Measurements from ENCODE around the gene TSC2.
A peak's percentile ranks its signal among the peaks of the same experiment; 100 is the strongest.
"Not testable (repeated sequence)": the region's sequence is repeated elsewhere in the genome, so short reads cannot be mapped to it uniquely, and the experiment has no call there.

The TSC2 gene

DNA sequence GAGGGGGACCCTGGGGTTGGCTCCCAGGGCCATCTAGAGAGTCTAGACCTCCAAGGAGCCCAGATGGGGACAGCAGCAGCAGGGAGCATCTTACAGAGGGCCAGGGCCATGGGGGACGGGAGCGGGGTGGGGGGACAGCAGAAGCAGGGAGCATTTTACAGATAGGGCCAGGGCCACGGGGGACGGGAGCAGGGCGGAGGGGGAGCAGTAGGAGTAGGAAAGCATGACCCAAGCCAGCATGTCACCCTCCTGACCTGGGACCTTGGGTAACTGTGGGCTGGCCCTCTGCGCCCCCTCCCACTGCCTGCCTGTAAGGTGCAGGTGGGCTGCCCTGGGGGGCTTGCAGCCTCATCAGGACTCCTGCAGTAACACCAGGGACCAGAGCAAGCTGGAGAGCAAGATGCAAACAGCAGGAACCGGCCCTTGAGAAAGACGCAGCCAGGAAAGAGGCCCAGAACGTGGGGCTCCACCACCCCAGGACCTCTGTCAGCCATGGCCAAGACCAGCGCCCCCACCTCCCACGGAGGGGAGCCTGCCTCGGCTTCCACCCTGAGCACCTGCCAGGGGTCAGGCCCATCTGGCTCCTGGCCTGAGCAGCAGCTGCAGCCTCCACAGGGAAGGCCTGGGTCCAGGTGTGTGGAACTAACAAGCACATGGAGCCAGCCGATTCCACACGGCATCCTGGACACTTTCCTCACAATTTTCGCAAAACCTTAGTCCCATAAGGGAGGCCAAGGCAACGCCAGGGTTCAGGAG is 40.5 kb upstream of the TSC2 start:
- H3K4me3 ChIP-seq (ENCODE audit: low read length), result peak overlapping the region; percentile 86
- no peak for DNase-seq (ENCODE audit: low read depth)
- no peak for TF ChIP-seq CTCF (conservative IDR thresholded peaks at IDR 0.05; ENCODE audit: low read length)

DNA sequence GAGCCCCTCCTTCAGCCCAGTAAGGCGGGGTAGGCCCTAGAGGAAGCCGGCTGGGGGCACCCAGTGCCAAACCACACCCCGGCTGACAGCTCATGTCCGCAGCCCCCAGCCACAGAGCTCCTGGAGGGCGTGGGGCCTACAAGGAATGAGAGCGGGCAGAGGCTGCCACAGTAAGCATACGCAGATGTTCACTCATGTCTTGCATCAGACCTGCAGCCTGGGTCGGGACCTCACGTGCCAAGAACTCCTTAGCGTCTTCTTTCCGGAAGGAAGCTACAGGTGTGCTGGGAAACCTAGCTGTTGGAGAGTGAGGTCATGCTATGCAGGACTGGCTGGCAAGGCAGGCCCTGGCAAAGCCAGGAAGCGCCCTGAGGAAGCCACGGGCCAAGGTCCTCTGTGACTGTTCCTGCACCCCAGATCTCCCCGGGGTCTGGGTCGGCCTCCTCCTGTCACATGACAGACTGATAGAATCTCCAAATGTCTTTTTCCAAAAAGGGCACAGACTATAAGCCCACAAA is 39.7 kb upstream of the TSC2 start:
- H3K4me3 ChIP-seq (ENCODE audit: low read length), result peak overlapping the region; percentile 86
- peak; percentile 94 for DNase-seq (ENCODE audit: low read depth)
- TF ChIP-seq CTCF (conservative IDR thresholded peaks at IDR 0.05; ENCODE audit: low read length), result no peak

DNA sequence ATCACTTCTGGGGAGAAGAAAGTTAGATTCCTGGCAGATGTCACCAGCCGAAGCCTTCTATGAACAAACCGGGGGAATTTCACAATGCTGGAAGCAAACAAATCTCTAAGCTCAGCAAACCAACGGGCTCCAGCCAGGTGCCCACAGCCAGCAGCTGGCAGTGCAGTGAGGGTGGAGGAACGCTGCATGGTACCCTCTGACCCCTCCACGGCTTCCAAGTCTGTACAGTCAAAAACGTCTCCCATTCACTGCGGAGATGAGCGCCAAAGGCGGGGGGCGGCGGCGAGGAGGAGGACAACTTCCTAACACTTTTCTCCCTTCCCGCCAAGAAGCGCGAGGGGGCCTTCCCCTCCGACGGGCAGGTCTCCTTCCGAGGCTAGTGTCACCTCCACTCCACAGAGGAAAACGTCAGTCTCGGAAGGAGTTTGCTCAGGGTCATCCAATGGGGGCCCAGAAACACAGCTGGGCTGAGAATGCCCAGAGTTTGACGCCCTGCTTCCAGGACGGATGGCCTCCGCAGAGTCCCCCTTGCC is 39.1 kb upstream of the TSC2 start:
- peak; percentile 62 for DNase-seq (ENCODE audit: low read depth)
- H3K4me3 ChIP-seq (ENCODE audit: low read length), result peak overlapping the region; percentile 86
- TF ChIP-seq CTCF (conservative IDR thresholded peaks at IDR 0.05; ENCODE audit: low read length), result no peak

GRCh38 chr16:2009164-2009711 is 38.5 kb upstream of the TSC2 start:
- no peak for TF ChIP-seq CTCF (conservative IDR thresholded peaks at IDR 0.05; ENCODE audit: low read length)
- no peak for DNase-seq (ENCODE audit: low read depth)
- H3K4me3 ChIP-seq (ENCODE audit: low read length), result peak overlapping the region; percentile 86

- DNase-seq (ENCODE audit: low read depth), result peak; percentile 87
- no peak for TF ChIP-seq CTCF (conservative IDR thresholded peaks at IDR 0.05; ENCODE audit: low read length)
- H3K4me3 ChIP-seq (ENCODE audit: low read length), result peak within 1 kb of the TSS; percentile 86
Observed at GRCh38 chr16:2009791-2010510, 37.8 kb upstream of the TSC2 start, which contains the start of gene ZNF598. ZNF598 (minus strand) TSS chr16:2009821.

DNA sequence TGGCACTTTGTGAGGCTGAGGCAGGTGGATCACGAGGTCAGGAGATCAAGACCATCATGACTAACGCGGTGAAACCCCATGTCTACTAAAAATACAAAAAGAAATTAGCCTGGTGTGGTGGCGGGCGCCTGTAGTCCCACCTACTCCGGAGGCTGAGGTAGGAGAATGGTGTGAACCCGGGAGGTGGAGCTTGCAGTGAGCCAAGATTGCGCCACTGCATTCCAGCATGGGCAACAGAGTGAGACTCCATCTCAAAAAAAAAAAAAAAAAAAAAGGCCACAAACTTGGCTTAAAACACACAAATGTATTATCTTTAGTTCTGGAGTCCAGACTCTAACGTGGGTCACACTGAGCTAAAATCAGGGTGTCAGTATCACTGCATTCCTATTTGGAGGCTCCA is 36.1 kb upstream of the TSC2 start:
- DNase-seq (ENCODE audit: low read depth); H3K4me3 ChIP-seq (ENCODE audit: low read length): not testable (repeated sequence)

DNA sequence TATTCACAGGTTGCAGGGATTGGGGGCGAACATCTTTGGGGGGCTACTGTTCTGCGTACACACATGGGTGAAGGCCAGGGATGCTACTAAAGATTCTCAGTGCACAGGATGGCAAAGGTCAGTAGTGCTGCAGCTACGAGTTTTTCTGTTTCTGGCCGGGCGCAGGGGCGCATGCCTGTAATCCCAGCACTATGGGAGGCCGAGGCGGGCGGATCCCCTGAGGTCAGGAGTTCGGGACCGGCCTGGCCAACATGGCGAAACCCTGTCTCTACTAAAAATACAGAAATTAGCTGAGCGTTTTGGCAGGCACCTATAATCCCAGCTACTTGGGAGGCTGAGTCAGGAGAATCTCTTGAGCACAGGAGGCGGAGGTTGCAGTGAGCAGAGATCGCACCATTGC is 34.3 kb upstream of the TSC2 start:
- no peak overlapping the region for H3K4me3 ChIP-seq (ENCODE audit: low read length)
- TF ChIP-seq CTCF (conservative IDR thresholded peaks at IDR 0.05; ENCODE audit: low read length), result no peak
- no peak for DNase-seq (ENCODE audit: low read depth)

Measured in AG10803 (cell line).